Panc1 (cell line): Measurements from ENCODE around the gene ZNF526. TPM values are rescaled to one million over a fixed set of nuclear protein-coding genes. Genes with fewer than 3 reads are reported as not detected.

Experiments used
- ATAC-seq: fragments of 200-7000 bp; cut with Tn5 transposase; 2 replicates; pipeline ENCODE4 v1.9.1; 2020; ENCODE audit warnings: mild to moderate bottlenecking, moderate library complexity
- BruUV-seq: library from RNA; stranded (reverse); fragments of 400-500 nt; replicated peaks from 2 replicates; lab custom pipeline; 2021; lab: Mats Ljungman, UMichigan
- CTCF ChIA-PET: fragments of 300-600 bp; sonication (Branson Sonifier 250); formaldehyde crosslinking; loops from one replicate; lab custom pipeline; 2022; ENCODE audit warnings: antibody characterized with exemption; lab: Charles Lee
- POLR2A ChIA-PET: fragments of 300-600 bp; sonication (Branson Sonifier 250); formaldehyde crosslinking; loops from one replicate; lab custom pipeline; 2022; ENCODE audit warnings: antibody characterized with exemption; lab: Charles Lee
- DNase-seq: peaks from one replicate; pipeline ENCODE4 v3.0.0-alpha.2; 2010; ENCODE audit warnings: low read depth, low spot score
- H3K27ac ChIP-seq: 2 replicates; pipeline ENCODE4 v1.5.1; 2011; ENCODE audit warnings: mild to moderate bottlenecking, low read length, inconsistent platforms
- H3K27me3 ChIP-seq: fragments of 200-500 bp; sonication (Bioruptor generic); 2 replicates; pipeline ENCODE4 v1.6.0; 2014; ENCODE audit warnings: low read length, inconsistent platforms; ENCODE audit not compliant: control insufficient read depth, insufficient read depth
- H3K36me3 ChIP-seq: fragments of 200-500 bp; sonication (Bioruptor generic); 2 replicates; pipeline ENCODE4 v1.5.1; 2014; ENCODE audit warnings: inconsistent platforms, mild to moderate bottlenecking, low read length, moderate library complexity; ENCODE audit not compliant: control insufficient read depth, insufficient read depth
- H3K4me1 ChIP-seq: 2 replicates; pipeline ENCODE4 v1.5.1; 2011; ENCODE audit warnings: inconsistent platforms, mild to moderate bottlenecking, low read length, moderate library complexity; ENCODE audit not compliant: control insufficient read depth, insufficient read depth
- H3K4me3 ChIP-seq, 2 experiments: 2 replicates each; pipeline ENCODE4 v1.5.1; 2011 to 2012; ENCODE audit warnings: low read depth in 2 of 2, low read length in 2 of 2, mild to moderate bottlenecking in 2 of 2, inconsistent platforms in 1 of 2, moderate library complexity in 1 of 2
- H3K9me3 ChIP-seq: fragments of 200-500 bp; sonication (Bioruptor generic); 2 replicates; pipeline ENCODE4 v1.5.1; 2014; ENCODE audit warnings: low read depth, mild to moderate bottlenecking, inconsistent platforms, low read length, moderate library complexity; ENCODE audit not compliant: control insufficient read depth, insufficient read depth
- POLR2AphosphoS5 ChIP-seq: IDR thresholded peaks from 2 replicates; pipeline ENCODE4 v1.6.1; 2012; ENCODE audit warnings: mild to moderate bottlenecking, low read depth, low read length, moderate library complexity
- SIN3A ChIP-seq: IDR thresholded peaks from 2 replicates; pipeline ENCODE4 v1.6.1; 2012; ENCODE audit warnings: low read depth, mild to moderate bottlenecking, low read length, moderate library complexity, borderline replicate concordance; ENCODE audit not compliant: insufficient read depth
- TCF7L2 ChIP-seq: IDR thresholded peaks from 2 replicates; pipeline ENCODE4 v1.6.1; 2011; ENCODE audit warnings: mild to moderate bottlenecking, low read depth, low read length, inconsistent platforms
- in situ Hi-C: cut with HindIII; loops from 2 replicates; pipeline ENCODE4 v1.10.0; 2016; ENCODE audit warnings: low sequenced_read_pairs, low pct_unique_long_range_greater_than_20kb
- intact Hi-C: fragments of 100-400 bp; cut with micrococcal nuclease; formaldehyde crosslinking; loops from one replicate; pipeline ENCODE4 v1.10.0; 2022; ENCODE audit not compliant: unreplicated experiment
- total RNA-seq: library from RNA; stranded (reverse); gene quantifications from one replicate; pipeline ENCODE4 v1.2.1, GENCODE V29; 2021; ENCODE audit not compliant: unreplicated experiment
- TF ChIP-seq, protein P1 (sequence below), 2 experiments: IDR thresholded peaks; 2 replicates each; pipeline ENCODE4 v1.6.1; 2011 to 2012; ENCODE audit warnings: low read depth in 2 of 2, control low read depth in 1 of 2, low read length in 1 of 2, mild to moderate bottlenecking in 1 of 2, moderate library complexity in 1 of 2; ENCODE audit not compliant: insufficient read depth in 1 of 2
- TF ChIP-seq, protein P2 (sequence below): fragments of 450-650 bp; IDR thresholded peaks from 2 replicates; pipeline ENCODE4 v1.5.1; 2017; ENCODE audit warnings: mild to moderate bottlenecking

Gene ZNF526
- total RNA-seq, 1 experiment from 2014 or later, result 10.5 TPM

DNA sequence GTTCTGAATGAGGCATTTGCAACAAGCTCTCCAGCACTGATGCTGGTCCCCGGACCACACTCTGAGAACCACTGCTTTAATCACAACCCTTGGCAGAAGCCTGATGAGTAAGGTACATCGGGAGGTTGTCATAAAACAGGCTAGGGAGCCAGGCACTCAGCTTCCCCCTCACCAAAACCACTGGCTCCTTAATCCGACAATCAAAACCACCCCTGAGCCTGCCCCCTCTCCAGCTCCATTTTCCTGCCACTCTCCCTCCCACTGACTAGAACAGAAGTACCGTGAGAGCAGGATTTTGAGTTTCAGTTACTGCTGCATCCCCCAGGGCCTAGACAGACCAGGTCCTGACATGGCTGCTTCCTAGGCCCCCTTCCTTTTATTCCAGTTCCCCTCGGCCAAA, 15.1 kb downstream of the ZNF526 start:
- intact Hi-C loops, result no loop called here
- in situ Hi-C loops, result no loop called here
- TF ChIP-seq POLR2AphosphoS5 (no peak), TCF7L2 (no peak), SIN3A (no peak)
- TF ChIP-seq, protein P1, sequence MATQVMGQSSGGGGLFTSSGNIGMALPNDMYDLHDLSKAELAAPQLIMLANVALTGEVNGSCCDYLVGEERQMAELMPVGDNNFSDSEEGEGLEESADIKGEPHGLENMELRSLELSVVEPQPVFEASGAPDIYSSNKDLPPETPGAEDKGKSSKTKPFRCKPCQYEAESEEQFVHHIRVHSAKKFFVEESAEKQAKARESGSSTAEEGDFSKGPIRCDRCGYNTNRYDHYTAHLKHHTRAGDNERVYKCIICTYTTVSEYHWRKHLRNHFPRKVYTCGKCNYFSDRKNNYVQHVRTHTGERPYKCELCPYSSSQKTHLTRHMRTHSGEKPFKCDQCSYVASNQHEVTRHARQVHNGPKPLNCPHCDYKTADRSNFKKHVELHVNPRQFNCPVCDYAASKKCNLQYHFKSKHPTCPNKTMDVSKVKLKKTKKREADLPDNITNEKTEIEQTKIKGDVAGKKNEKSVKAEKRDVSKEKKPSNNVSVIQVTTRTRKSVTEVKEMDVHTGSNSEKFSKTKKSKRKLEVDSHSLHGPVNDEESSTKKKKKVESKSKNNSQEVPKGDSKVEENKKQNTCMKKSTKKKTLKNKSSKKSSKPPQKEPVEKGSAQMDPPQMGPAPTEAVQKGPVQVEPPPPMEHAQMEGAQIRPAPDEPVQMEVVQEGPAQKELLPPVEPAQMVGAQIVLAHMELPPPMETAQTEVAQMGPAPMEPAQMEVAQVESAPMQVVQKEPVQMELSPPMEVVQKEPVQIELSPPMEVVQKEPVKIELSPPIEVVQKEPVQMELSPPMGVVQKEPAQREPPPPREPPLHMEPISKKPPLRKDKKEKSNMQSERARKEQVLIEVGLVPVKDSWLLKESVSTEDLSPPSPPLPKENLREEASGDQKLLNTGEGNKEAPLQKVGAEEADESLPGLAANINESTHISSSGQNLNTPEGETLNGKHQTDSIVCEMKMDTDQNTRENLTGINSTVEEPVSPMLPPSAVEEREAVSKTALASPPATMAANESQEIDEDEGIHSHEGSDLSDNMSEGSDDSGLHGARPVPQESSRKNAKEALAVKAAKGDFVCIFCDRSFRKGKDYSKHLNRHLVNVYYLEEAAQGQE (IDR thresholded peaks at IDR 0.05; ENCODE audit: insufficient read depth in 1 of 2, low read depth in 2 of 2, low read length in 1 of 2), result no peak
- TF ChIP-seq, protein P2, sequence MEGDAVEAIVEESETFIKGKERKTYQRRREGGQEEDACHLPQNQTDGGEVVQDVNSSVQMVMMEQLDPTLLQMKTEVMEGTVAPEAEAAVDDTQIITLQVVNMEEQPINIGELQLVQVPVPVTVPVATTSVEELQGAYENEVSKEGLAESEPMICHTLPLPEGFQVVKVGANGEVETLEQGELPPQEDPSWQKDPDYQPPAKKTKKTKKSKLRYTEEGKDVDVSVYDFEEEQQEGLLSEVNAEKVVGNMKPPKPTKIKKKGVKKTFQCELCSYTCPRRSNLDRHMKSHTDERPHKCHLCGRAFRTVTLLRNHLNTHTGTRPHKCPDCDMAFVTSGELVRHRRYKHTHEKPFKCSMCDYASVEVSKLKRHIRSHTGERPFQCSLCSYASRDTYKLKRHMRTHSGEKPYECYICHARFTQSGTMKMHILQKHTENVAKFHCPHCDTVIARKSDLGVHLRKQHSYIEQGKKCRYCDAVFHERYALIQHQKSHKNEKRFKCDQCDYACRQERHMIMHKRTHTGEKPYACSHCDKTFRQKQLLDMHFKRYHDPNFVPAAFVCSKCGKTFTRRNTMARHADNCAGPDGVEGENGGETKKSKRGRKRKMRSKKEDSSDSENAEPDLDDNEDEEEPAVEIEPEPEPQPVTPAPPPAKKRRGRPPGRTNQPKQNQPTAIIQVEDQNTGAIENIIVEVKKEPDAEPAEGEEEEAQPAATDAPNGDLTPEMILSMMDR, result no peak

DNA sequence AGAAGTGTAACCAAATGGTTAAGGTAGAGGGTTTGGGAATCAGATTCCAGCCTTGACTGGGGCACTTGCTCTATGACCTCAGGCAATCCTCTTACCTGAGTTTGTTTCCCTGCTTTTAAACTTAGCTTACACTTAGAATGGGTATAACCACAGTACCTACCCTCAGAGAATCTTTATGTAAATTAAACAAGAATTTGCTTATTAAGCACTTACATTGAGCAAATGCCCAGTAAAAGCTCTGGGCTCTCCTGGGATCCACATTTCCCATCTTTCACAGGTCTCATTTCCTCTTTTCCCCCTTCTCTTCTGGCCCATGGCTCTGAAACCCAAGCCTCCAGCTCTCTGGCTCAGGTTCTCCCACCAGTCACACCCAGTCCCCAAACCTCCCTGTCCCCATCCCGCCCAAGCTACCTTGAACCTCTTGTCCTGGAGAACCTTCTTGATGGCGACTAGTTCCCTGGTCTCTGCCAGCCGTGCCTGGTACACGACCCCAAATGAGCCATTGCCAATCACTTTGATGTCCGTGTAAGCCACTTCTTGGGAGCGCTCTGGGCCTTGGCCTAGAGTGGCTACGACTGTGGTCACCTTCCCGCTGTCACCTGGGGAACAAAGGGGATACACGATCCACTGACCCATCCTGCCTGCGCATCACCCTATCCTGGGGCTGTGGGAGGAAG, 19.6 kb downstream of the ZNF526 start:
- in situ Hi-C loops, result no loop called here
- no TSS peak for BruUV-seq
- H3K27me3 ChIP-seq, result no peaks in the 10 kb centered on the region

More for the DNA sequence above, 15.1 kb downstream of the ZNF526 start:
- 0 out of 2 replicates have a peak, but pooled peaks cover 3% of the 10 kb centered on the region for H3K36me3 ChIP-seq
- POLR2A ChIA-PET, result no interaction called here
- DNase-seq, result no peak
- H3K9me3 ChIP-seq, result no peaks in the 10 kb centered on the region
- H3K4me1 ChIP-seq, result no peaks in the 10 kb centered on the region; the same call in 1 of the 2 replicates
- no peak overlapping the region for H3K4me3 ChIP-seq
- ATAC-seq, result no peak; the same call in 1 of the 2 replicates
- no peaks in the 10 kb centered on the region for H3K27me3 ChIP-seq
- BruUV-seq, result no TSS peak
- CTCF ChIA-PET, result no interaction called here
- no peak overlapping the region for H3K27ac ChIP-seq

More for the DNA sequence above, 19.6 kb downstream of the ZNF526 start:
- H3K4me1 ChIP-seq, result peaks cover 9% of the 10 kb centered on the region; the same call in 1 of the 2 replicates
- no peak overlapping the region for H3K4me3 ChIP-seq
- CTCF ChIA-PET, result no interaction called here
- intact Hi-C loops, result no loop called here
- POLR2A ChIA-PET, result no interaction called here
- DNase-seq (no peak), ATAC-seq (no peak)
- no peaks in the 10 kb centered on the region for H3K9me3 ChIP-seq
- TF ChIP-seq, protein P2, result no peak
- TF ChIP-seq, protein P1 (IDR thresholded peaks at IDR 0.05; ENCODE audit: insufficient read depth in 1 of 2, low read depth in 2 of 2, low read length in 1 of 2), result no peak
- TF ChIP-seq POLR2AphosphoS5, result no peak
- TF ChIP-seq SIN3A, result no peak
- no peak for TF ChIP-seq TCF7L2
- peaks cover 8% of the 10 kb centered on the region; the same call in 1 of the 2 replicates for H3K36me3 ChIP-seq
- H3K27ac ChIP-seq, result no peak overlapping the region
